SK-N-SH (cell line): ENCODE data around the gene LDLRAD1.

Experiments used
- CTCF ChIP-seq: fragments of 200-600 bp; sonication (generic); IDR thresholded peaks from 2 replicates; pipeline ENCODE4 v1.6.1; 2017; ENCODE audit warnings: antibody characterized with exemption, mild to moderate bottlenecking, moderate library complexity
- EP300 ChIP-seq, 2 experiments: IDR thresholded peaks; 2 replicates each; pipeline versions ENCODE4 v1.4.0 to v1.6.1; 2012; ENCODE audit warnings: borderline replicate concordance in 1 of 2, low read depth in 1 of 2, low read length in 1 of 2
- EZH2phosphoT487 ChIP-seq: fragments of 200-600 bp; sonication (generic); IDR thresholded peaks from 2 replicates; pipeline ENCODE4 v1.6.1; 2017; ENCODE audit warnings: low read depth, mixed run types, mild to moderate bottlenecking, antibody characterized with exemption, moderate library complexity, borderline replicate concordance
- JUND ChIP-seq: IDR thresholded peaks from 2 replicates; pipeline ENCODE4 v1.4.0; 2012

GRCh38 chr1:53967409-53968124 lies 50.4 kb downstream of the LDLRAD1 start:
- TF ChIP-seq EP300 (IDR thresholded peaks at IDR 0.05; ENCODE audit: borderline replicate concordance in 1 of 2, low read depth in 1 of 2, low read length in 1 of 2), result no peak
- no peak for TF ChIP-seq CTCF
- TF ChIP-seq EZH2phosphoT487, result no peak
- TF ChIP-seq JUND, result no peak
